PC-9 (cell line): ENCODE data around the gene SLC44A1.

Experiments
- CTCF ChIP-seq: fragments of 200-600 bp; sonication (generic); conservative IDR thresholded peaks from 2 replicates; pipeline ENCODE4 v1.6.1; 2017; ENCODE audit warnings: mixed run types, antibody characterized with exemption, mild to moderate bottlenecking, moderate library complexity
- EZH2 ChIP-seq: fragments of 200-600 bp; sonication (generic); IDR thresholded peaks from 2 replicates; pipeline ENCODE4 v1.8.0; 2017; ENCODE audit warnings: antibody characterized with exemption, low read depth

- TF ChIP-seq CTCF (no peak), EZH2 (no peak)
These were observed 113.5 kb downstream of the SLC44A1 start for GRCh38 chr9:105357937-105358336.
